ENCODE results near the gene UGT1A10. TPM values are rescaled to one million over a fixed set of nuclear protein-coding genes. Genes with fewer than 3 reads are reported as not detected.

UGT1A10 gene
- total RNA-seq, 1 experiment from 2014 or later = 1.0 TPM

GRCh38 chr2:233684640-233685039, 48.4 kb downstream of the UGT1A10 start:
- Histone ChIP-seq H3K4me1 (peaks cover 7% of the 10 kb centered on the region; the same call in 1 of the 2 replicates), H3K9me3 (no peaks in the 10 kb centered on the region), H3K27me3 (replicated peaks; ENCODE audit: control insufficient read depth, insufficient read depth, low read length) (no peaks in the 10 kb centered on the region), H3K36me3 (ENCODE audit: control insufficient read depth, insufficient read depth, low read length) (no peaks in the 10 kb centered on the region), H3K4me3 (ENCODE audit: low read depth, low read length) (no peak overlapping the region)
- H3K36me3 Mint-ChIP-seq (ENCODE audit: insufficient read depth, unreplicated experiment) = no peaks in the 10 kb centered on the region
- H3K27ac Mint-ChIP-seq (ENCODE audit: unreplicated experiment) = no peak overlapping the region
- BruUV-seq (replicated peaks) = no TSS peak
- no peaks in the 10 kb centered on the region for H3K9me3 Mint-ChIP-seq (ENCODE audit: unreplicated experiment)
- DNase-seq = no peak
- no peak overlapping the region for H3K4me3 Mint-ChIP-seq (ENCODE audit: unreplicated experiment)
- H3K27me3 Mint-ChIP-seq (ENCODE audit: insufficient read depth, unreplicated experiment) = no peaks in the 10 kb centered on the region
- no peaks in the 10 kb centered on the region for H3K4me1 Mint-ChIP-seq (ENCODE audit: low read depth, unreplicated experiment)
- POLR2A ChIA-PET = no interaction called here
- TF ChIP-seq CTCF (IDR thresholded peaks at IDR 0.05; ENCODE audit: insufficient read depth in 1 of 2, low read depth in 1 of 2, low read length in 1 of 2, severe bottlenecking in 1 of 2, unreplicated experiment in 1 of 2) = no peak
- intact Hi-C loops (cut with micrococcal nuclease; ENCODE audit: unreplicated experiment) = loop anchor here (1.0 kb wide), 1 partner anchor 9 kb away; no protein-coding TSS in a partner anchor
- CTCF ChIA-PET = no interaction called here

GRCh38 chr2:233686928-233687327, 50.7 kb downstream of the UGT1A10 start:
- Mint-ChIP-seq H3K9me3 (ENCODE audit: unreplicated experiment) (no peaks in the 10 kb centered on the region), H3K4me3 (ENCODE audit: unreplicated experiment) (no peak overlapping the region), H3K27ac (ENCODE audit: unreplicated experiment) (no peak overlapping the region), H3K27me3 (ENCODE audit: insufficient read depth, unreplicated experiment) (no peaks in the 10 kb centered on the region), H3K36me3 (ENCODE audit: insufficient read depth, unreplicated experiment) (no peaks in the 10 kb centered on the region), H3K4me1 (ENCODE audit: low read depth, unreplicated experiment) (no peaks in the 10 kb centered on the region)
- H3K4me1 ChIP-seq = peaks cover 7% of the 10 kb centered on the region; the same call in 1 of the 2 replicates
- CTCF ChIA-PET = no interaction called here
- no peaks in the 10 kb centered on the region for H3K27me3 ChIP-seq (replicated peaks; ENCODE audit: control insufficient read depth, insufficient read depth, low read length)
- TF ChIP-seq CTCF (IDR thresholded peaks at IDR 0.05; ENCODE audit: insufficient read depth in 1 of 2, low read depth in 1 of 2, low read length in 1 of 2, severe bottlenecking in 1 of 2, unreplicated experiment in 1 of 2) = no peak
- no peak for DNase-seq
- no peaks in the 10 kb centered on the region for H3K9me3 ChIP-seq
- no TSS peak for BruUV-seq (replicated peaks)
- intact Hi-C loops (cut with micrococcal nuclease; ENCODE audit: unreplicated experiment) = no loop called here
- POLR2A ChIA-PET = no interaction called here
- no peak overlapping the region for H3K4me3 ChIP-seq (ENCODE audit: low read depth, low read length)
- no peaks in the 10 kb centered on the region for H3K36me3 ChIP-seq (ENCODE audit: control insufficient read depth, insufficient read depth, low read length)

- no peak for DNase-seq
- no peaks in the 10 kb centered on the region for H3K27me3 ChIP-seq (replicated peaks; ENCODE audit: control insufficient read depth, insufficient read depth, low read length)
- H3K9me3 ChIP-seq = no peaks in the 10 kb centered on the region
- no peak overlapping the region for H3K4me3 ChIP-seq (ENCODE audit: low read depth, low read length)
- H3K36me3 ChIP-seq (ENCODE audit: control insufficient read depth, insufficient read depth, low read length) = no peaks in the 10 kb centered on the region
- POLR2A ChIA-PET = no interaction called here
- peaks cover 12% of the 10 kb centered on the region; the same call in 1 of the 2 replicates for H3K4me1 ChIP-seq
- no peaks in the 10 kb centered on the region for H3K4me1 Mint-ChIP-seq (ENCODE audit: low read depth, unreplicated experiment)
- no TSS peak for BruUV-seq (replicated peaks)
- no peak for TF ChIP-seq CTCF (IDR thresholded peaks at IDR 0.05; ENCODE audit: insufficient read depth in 1 of 2, low read depth in 1 of 2, low read length in 1 of 2, severe bottlenecking in 1 of 2, unreplicated experiment in 1 of 2)
- intact Hi-C loops (cut with micrococcal nuclease; ENCODE audit: unreplicated experiment) = no loop called here
- H3K36me3 Mint-ChIP-seq (ENCODE audit: insufficient read depth, unreplicated experiment) = peaks cover 10% of the 10 kb centered on the region
- no peak overlapping the region for H3K4me3 Mint-ChIP-seq (ENCODE audit: unreplicated experiment)
- no peak overlapping the region for H3K27ac Mint-ChIP-seq (ENCODE audit: unreplicated experiment)
- H3K9me3 Mint-ChIP-seq (ENCODE audit: unreplicated experiment) = no peaks in the 10 kb centered on the region
- CTCF ChIA-PET = no interaction called here
- H3K27me3 Mint-ChIP-seq (ENCODE audit: insufficient read depth, unreplicated experiment) = no peaks in the 10 kb centered on the region
These were observed 52.1 kb downstream of the UGT1A10 start for GRCh38 chr2:233688341-233688740.
